Esophagus muscularis mucosa (tissue), 4 donors: ENCODE data around the gene LDLRAD1. TPM values are rescaled to one million over a fixed set of nuclear protein-coding genes. Genes with fewer than 3 reads are reported as not detected.

Source experiments
- DNase-seq: peaks from one replicate; pipeline ENCODE4 v3.0.0-alpha.2; 2017; ENCODE audit errors: extremely low spot score
- H3K27ac ChIP-seq, 4 donors: fragments of 200-600 bp; sonication (generic); replicated peaks in 1 of 4; 1 replicate in 3 of 4; 2 replicates in 1 of 4; pipeline ENCODE4 v1.5.1; 2016 to 2019; ENCODE audit warnings: mild to moderate bottlenecking in 1 of 4
- H3K27me3 ChIP-seq, 4 donors: fragments of 200-600 bp; sonication (generic); one replicate each; pipeline versions ENCODE4 v1.5.1 to v1.6.0; 2016 to 2019
- H3K36me3 ChIP-seq, 4 donors: fragments of 200-600 bp; sonication (generic); one replicate each; pipeline ENCODE4 v1.5.1; 2016 to 2019
- H3K4me1 ChIP-seq, 4 donors: fragments of 200-600 bp; sonication (generic); one replicate each; pipeline ENCODE4 v1.5.1; 2016 to 2019
- H3K4me3 ChIP-seq, 4 donors: fragments of 200-600 bp; sonication (generic); 1 replicate in 2 of 4; 2 replicates in 2 of 4; pipeline ENCODE4 v1.5.1; 2016 to 2019; ENCODE audit warnings: mild to moderate bottlenecking in 4 of 4, moderate library complexity in 1 of 4
- H3K9me3 ChIP-seq, 4 donors: fragments of 200-600 bp; sonication (generic); 1 replicate in 3 of 4; 2 replicates in 1 of 4; pipeline ENCODE4 v1.5.1; 2016 to 2019
- CTCF ChIP-seq, 3 experiments: fragments of 200-600 bp in 2 of 3; fragments of 450-650 bp in 1 of 3; sonication (generic) in 2 of 3; IDR thresholded peaks; one replicate each; pipeline ENCODE4 v1.5.1; 2017 to 2019; ENCODE audit warnings: antibody characterized with exemption in 3 of 3, mild to moderate bottlenecking in 2 of 3, moderate library complexity in 1 of 3
- EP300 ChIP-seq: sonication (generic); formaldehyde crosslinking; IDR thresholded peaks from one replicate; pipeline ENCODE4 v1.6.1; 2017; ENCODE audit warnings: antibody characterized with exemption
- POLR2A ChIP-seq: fragments of 450-650 bp; IDR thresholded peaks from one replicate; pipeline ENCODE4 v1.6.1; 2017; ENCODE audit warnings: antibody characterized with exemption, moderate library complexity, mild to moderate bottlenecking, low read depth
- POLR2AphosphoS5 ChIP-seq, 2 donors: sonication (generic); formaldehyde crosslinking; IDR thresholded peaks; one replicate each; pipeline ENCODE4 v1.6.1; 2017; ENCODE audit warnings: antibody characterized with exemption in 2 of 2
- WGBS: methylation state at CpG from one replicate; pipeline ENCODE4 v1.1.5; 2018; 5-methylcytosine and 5-hydroxymethylcytosine counted together
- intact Hi-C: fragments of 100-400 bp; cut with DNase I; formaldehyde crosslinking; loops from one replicate; pipeline ENCODE4 v1.15.1; 2023
- total RNA-seq, 4 donors: library from RNA; depleted of rRNA; stranded (reverse); fragments of >200 nt; gene quantifications; one replicate each; pipeline versions ENCODE4 v1.1.0 to v1.2.1, GENCODE V29; 2016

LDLRAD1 gene
- total RNA-seq, 4 donors from 2014 or later, result not detected

- H3K27ac ChIP-seq, result no peak overlapping the region
- DNase-seq, result no peak
- no peaks in the 10 kb centered on the region for H3K9me3 ChIP-seq
- WGBS, result 93% methylated on average over 12 of the region's 12 CpGs
- TF ChIP-seq EP300 (no peak), CTCF (IDR thresholded peaks at IDR 0.05) (no peak), POLR2AphosphoS5 (IDR thresholded peaks at IDR 0.05) (no peak), POLR2A (no peak)
- H3K27me3 ChIP-seq, result no peaks in the 10 kb centered on the region
- no peak overlapping the region for H3K4me3 ChIP-seq
- intact Hi-C loops, result no loop called here
- no peaks in the 10 kb centered on the region for H3K4me1 ChIP-seq
- no peaks in the 10 kb centered on the region for H3K36me3 ChIP-seq
These were observed 14.7 kb downstream of the LDLRAD1 start for GRCh38 chr1:54003249-54003646.

GRCh38 chr1:54002544-54003248, 15.3 kb downstream of the LDLRAD1 start:
- no peaks in the 10 kb centered on the region for H3K27me3 ChIP-seq
- WGBS, result 72% methylated on average over 9 of the region's 9 CpGs
- TF ChIP-seq POLR2A, result no peak
- no peak for TF ChIP-seq EP300
- no peak for TF ChIP-seq CTCF (IDR thresholded peaks at IDR 0.05)
- TF ChIP-seq POLR2AphosphoS5 (IDR thresholded peaks at IDR 0.05), result no peak
- H3K9me3 ChIP-seq, result no peaks in the 10 kb centered on the region
- H3K27ac ChIP-seq, result no peak overlapping the region
- H3K36me3 ChIP-seq, result no peaks in the 10 kb centered on the region
- H3K4me1 ChIP-seq, result no peaks in the 10 kb centered on the region
- H3K4me3 ChIP-seq, result no peak overlapping the region
- intact Hi-C loops, result no loop called here
- DNase-seq, result no peak

GRCh38 chr1:54001591-54001990, 16.4 kb downstream of the LDLRAD1 start:
- Histone ChIP-seq H3K4me3 (no peak overlapping the region), H3K27me3 (no peaks in the 10 kb centered on the region), H3K36me3 (no peaks in the 10 kb centered on the region), H3K9me3 (no peaks in the 10 kb centered on the region), H3K4me1 (no peaks in the 10 kb centered on the region), H3K27ac (no peak overlapping the region)
- intact Hi-C loops, result no loop called here
- 52% methylated on average over 3 of the region's 3 CpGs for WGBS
- TF ChIP-seq POLR2A (no peak), EP300 (no peak), CTCF (IDR thresholded peaks at IDR 0.05) (no peak)
- peak; percentile 80 for DNase-seq

- TF ChIP-seq CTCF (IDR thresholded peaks at IDR 0.05) (no peak), POLR2AphosphoS5 (IDR thresholded peaks at IDR 0.05) (no peak), POLR2A (no peak), EP300 (no peak)
- H3K27ac ChIP-seq, result no peak overlapping the region
These were observed 18.1 kb downstream of the LDLRAD1 start for GRCh38 chr1:53999920-54000319.

GRCh38 chr1:53998223-53998622, 19.8 kb downstream of the LDLRAD1 start:
- whole genome bisulfite sequencing, result 91% methylated on average over 1 of the region's 1 CpG
- Histone ChIP-seq H3K36me3 (no peaks in the 10 kb centered on the region), H3K27ac (no peak overlapping the region), H3K4me3 (no peak overlapping the region), H3K9me3 (no peaks in the 10 kb centered on the region), H3K4me1 (no peaks in the 10 kb centered on the region), H3K27me3 (no peaks in the 10 kb centered on the region)
- no peak for TF ChIP-seq POLR2AphosphoS5 (IDR thresholded peaks at IDR 0.05)
- TF ChIP-seq EP300, result no peak
- TF ChIP-seq POLR2A, result no peak
- no peak for TF ChIP-seq CTCF (IDR thresholded peaks at IDR 0.05)
- no peak for DNase-seq
- intact Hi-C loops, result no loop called here

More at GRCh38 chr1:53999920-54000319, 18.1 kb downstream of the LDLRAD1 start:
- H3K36me3 ChIP-seq, result no peaks in the 10 kb centered on the region
- intact Hi-C loops, result no loop called here
- no peak overlapping the region for H3K4me3 ChIP-seq
- DNase-seq, result no peak
- H3K27me3 ChIP-seq, result no peaks in the 10 kb centered on the region
- no peaks in the 10 kb centered on the region for H3K9me3 ChIP-seq
- H3K4me1 ChIP-seq, result no peaks in the 10 kb centered on the region
